T-helper 2 cell (primary cell): ENCODE measurements around the gene PKMYT1.
A peak's percentile ranks its signal among the peaks of the same experiment; 100 is the strongest.

Experiments
- DNase-seq, 5 experiments: peaks; one replicate each; pipeline versions ENCODE4 v3.0.0 to v3.0.0-alpha.2; 2012 to 2022

PKMYT1 gene

GRCh38 chr16:2992383-2993081 is 12.3 kb upstream of the PKMYT1 start:
- no peak for DNase-seq

- no peak for DNase-seq
Measured at GRCh38 chr16:2991566-2992261, 11.5 kb upstream of the PKMYT1 start.

GRCh38 chr16:2990891-2991290 is 10.6 kb upstream of the PKMYT1 start:
- no peak for DNase-seq

GRCh38 chr16:2988590-2989099 is 8.4 kb upstream of the PKMYT1 start:
- no peak for DNase-seq

- no peak for DNase-seq
Measured at GRCh38 chr16:2987833-2988232, 7.6 kb upstream of the PKMYT1 start.

GRCh38 chr16:2987286-2987685 is 7.0 kb upstream of the PKMYT1 start:
- no peak for DNase-seq

- no peak for DNase-seq
Measured at GRCh38 chr16:2986623-2987188, 6.5 kb upstream of the PKMYT1 start.

- DNase-seq: no peak
Measured at GRCh38 chr16:2985893-2986355, 5.7 kb upstream of the PKMYT1 start.

- DNase-seq: no peak
Measured at GRCh38 chr16:2985462-2985861, 5.2 kb upstream of the PKMYT1 start.

- peak; percentile 28 to 62 (median 53) for DNase-seq
Measured at GRCh38 chr16:2983706-2984136, 3.5 kb upstream of the PKMYT1 start.

GRCh38 chr16:2982402-2982801 is 2.2 kb upstream of the PKMYT1 start:
- no peak for DNase-seq

GRCh38 chr16:2981899-2982250 is 1.6 kb upstream of the PKMYT1 start:
- DNase-seq: no peak

- DNase-seq: no peak
Measured at GRCh38 chr16:2981177-2981898, 1.1 kb upstream of the PKMYT1 start.

- DNase-seq: peak in 1 of 5 experiments; percentile 41
Measured at GRCh38 chr16:2979669-2980226, 498 bp downstream of the PKMYT1 start.

- DNase-seq: no peak
Measured at GRCh38 chr16:2977440-2977839, 2.8 kb downstream of the PKMYT1 start.

GRCh38 chr16:2976673-2977072 is 3.6 kb downstream of the PKMYT1 start:
- no peak for DNase-seq

- DNase-seq: no peak
Measured at GRCh38 chr16:2976201-2976600, 4.0 kb downstream of the PKMYT1 start.

- no peak for DNase-seq
Measured at GRCh38 chr16:2975161-2975795, 5.0 kb downstream of the PKMYT1 start.

GRCh38 chr16:2974319-2975056 is 5.8 kb downstream of the PKMYT1 start:
- DNase-seq: no peak

- DNase-seq: no peak
Measured at GRCh38 chr16:2973605-2974318, 6.5 kb downstream of the PKMYT1 start.

- DNase-seq: no peak
Measured at GRCh38 chr16:2973093-2973492, 7.2 kb downstream of the PKMYT1 start.
